ENCODE data around the gene HS3ST6. TPM values are rescaled to one million over a fixed set of nuclear protein-coding genes. Genes with fewer than 3 reads are reported as not detected.
"Not testable (repeated sequence)": the region's sequence is repeated elsewhere in the genome, so short reads cannot be mapped to it uniquely, and the experiment has no call there.

The HS3ST6 gene
- total RNA-seq, 1 donor, result not detected

GRCh38 chr16:1895068-1895467 lies 23.1 kb downstream of the HS3ST6 start:
- H3K4me1 ChIP-seq (ENCODE audit: insufficient read depth, low read length), result no peaks in the 10 kb centered on the region
- H3K27me3 ChIP-seq (ENCODE audit: insufficient read depth, low read length), result no peaks in the 10 kb centered on the region
- H3K9me3 ChIP-seq (ENCODE audit: low read depth, low read length), result no peaks in the 10 kb centered on the region
- H3K4me3 ChIP-seq (ENCODE audit: low read length), result no peak overlapping the region

GRCh38 chr16:1890708-1891050 lies 27.5 kb downstream of the HS3ST6 start:
- H3K4me3 ChIP-seq (ENCODE audit: low read length), result no peak overlapping the region
- H3K27me3 ChIP-seq (ENCODE audit: insufficient read depth, low read length), result no peaks in the 10 kb centered on the region
- H3K9me3 ChIP-seq (ENCODE audit: low read depth, low read length), result no peaks in the 10 kb centered on the region
- H3K4me1 ChIP-seq (ENCODE audit: insufficient read depth, low read length), result no peaks in the 10 kb centered on the region

- Histone ChIP-seq H3K9me3 (ENCODE audit: low read depth, low read length) (no peaks in the 10 kb centered on the region), H3K27me3 (ENCODE audit: insufficient read depth, low read length) (no peaks in the 10 kb centered on the region), H3K4me3 (ENCODE audit: low read length) (no peak overlapping the region), H3K4me1 (ENCODE audit: insufficient read depth, low read length) (no peaks in the 10 kb centered on the region)
These were observed 28.0 kb downstream of the HS3ST6 start for GRCh38 chr16:1890024-1890707.

- H3K4me1 ChIP-seq (ENCODE audit: insufficient read depth, low read length), result no peaks in the 10 kb centered on the region
- no peak overlapping the region for H3K4me3 ChIP-seq (ENCODE audit: low read length)
- no peaks in the 10 kb centered on the region for H3K27me3 ChIP-seq (ENCODE audit: insufficient read depth, low read length)
- H3K9me3 ChIP-seq (ENCODE audit: low read depth, low read length), result no peaks in the 10 kb centered on the region
These were observed 30.4 kb downstream of the HS3ST6 start for GRCh38 chr16:1887711-1888354.

- H3K9me3 ChIP-seq (ENCODE audit: low read depth, low read length), result no peaks in the 10 kb centered on the region
- H3K4me1 ChIP-seq (ENCODE audit: insufficient read depth, low read length), result no peaks in the 10 kb centered on the region
- no peak overlapping the region for H3K4me3 ChIP-seq (ENCODE audit: low read length)
- no peaks in the 10 kb centered on the region for H3K27me3 ChIP-seq (ENCODE audit: insufficient read depth, low read length)
These were observed 33.3 kb downstream of the HS3ST6 start for GRCh38 chr16:1884889-1885288.

GRCh38 chr16:1884155-1884760 lies 34.0 kb downstream of the HS3ST6 start:
- H3K27me3 ChIP-seq (ENCODE audit: insufficient read depth, low read length), result no peaks in the 10 kb centered on the region
- H3K9me3 ChIP-seq (ENCODE audit: low read depth, low read length), result no peaks in the 10 kb centered on the region
- no peaks in the 10 kb centered on the region for H3K4me1 ChIP-seq (ENCODE audit: insufficient read depth, low read length)
- H3K4me3 ChIP-seq (ENCODE audit: low read length), result no peak overlapping the region

- not testable (repeated sequence) for H3K4me1 ChIP-seq (ENCODE audit: insufficient read depth, low read length); H3K27me3 ChIP-seq (ENCODE audit: insufficient read depth, low read length); H3K4me3 ChIP-seq (ENCODE audit: low read length); H3K9me3 ChIP-seq (ENCODE audit: low read depth, low read length)
These were observed 37.0 kb downstream of the HS3ST6 start for GRCh38 chr16:1881172-1881571.

- Histone ChIP-seq H3K4me1 (ENCODE audit: insufficient read depth, low read length) (no peaks in the 10 kb centered on the region), H3K9me3 (ENCODE audit: low read depth, low read length) (no peaks in the 10 kb centered on the region), H3K27me3 (ENCODE audit: insufficient read depth, low read length) (peaks cover 4% of the 10 kb centered on the region), H3K4me3 (ENCODE audit: low read length) (no peak overlapping the region)
These were observed 38.7 kb downstream of the HS3ST6 start for GRCh38 chr16:1879477-1879876.

- Histone ChIP-seq H3K9me3 (ENCODE audit: low read depth, low read length) (no peaks in the 10 kb centered on the region), H3K27me3 (ENCODE audit: insufficient read depth, low read length) (peaks cover 8% of the 10 kb centered on the region)
These were observed 40.0 kb downstream of the HS3ST6 start for GRCh38 chr16:1878256-1878655.

GRCh38 chr16:1877804-1878203 lies 40.4 kb downstream of the HS3ST6 start:
- Histone ChIP-seq H3K9me3 (ENCODE audit: low read depth, low read length) (no peaks in the 10 kb centered on the region), H3K4me1 (ENCODE audit: insufficient read depth, low read length) (no peaks in the 10 kb centered on the region), H3K27me3 (ENCODE audit: insufficient read depth, low read length) (peaks cover 9% of the 10 kb centered on the region), H3K4me3 (ENCODE audit: low read length) (no peak overlapping the region)

More at GRCh38 chr16:1878256-1878655, 40.0 kb downstream of the HS3ST6 start:
- Histone ChIP-seq H3K4me1 (ENCODE audit: insufficient read depth, low read length) (no peaks in the 10 kb centered on the region), H3K4me3 (ENCODE audit: low read length) (no peak overlapping the region)

GRCh38 chr16:1877089-1877488 lies 41.1 kb downstream of the HS3ST6 start:
- peaks cover 15% of the 10 kb centered on the region for H3K27me3 ChIP-seq (ENCODE audit: insufficient read depth, low read length)
- H3K4me1 ChIP-seq (ENCODE audit: insufficient read depth, low read length), result no peaks in the 10 kb centered on the region
- no peaks in the 10 kb centered on the region for H3K9me3 ChIP-seq (ENCODE audit: low read depth, low read length)
- H3K4me3 ChIP-seq (ENCODE audit: low read length), result no peak overlapping the region

- no peaks in the 10 kb centered on the region for H3K4me1 ChIP-seq (ENCODE audit: insufficient read depth, low read length)
- H3K9me3 ChIP-seq (ENCODE audit: low read depth, low read length), result no peaks in the 10 kb centered on the region
- H3K4me3 ChIP-seq (ENCODE audit: low read length), result no peak overlapping the region
- H3K27me3 ChIP-seq (ENCODE audit: insufficient read depth, low read length), result peaks cover 15% of the 10 kb centered on the region
These were observed 41.7 kb downstream of the HS3ST6 start for GRCh38 chr16:1876468-1876867.

GRCh38 chr16:1876066-1876465 lies 42.1 kb downstream of the HS3ST6 start:
- peaks cover 15% of the 10 kb centered on the region for H3K27me3 ChIP-seq (ENCODE audit: insufficient read depth, low read length)
- not testable (repeated sequence) for H3K9me3 ChIP-seq (ENCODE audit: low read depth, low read length); H3K4me1 ChIP-seq (ENCODE audit: insufficient read depth, low read length); H3K4me3 ChIP-seq (ENCODE audit: low read length)

GRCh38 chr16:1874854-1875253 lies 43.4 kb downstream of the HS3ST6 start:
- Histone ChIP-seq H3K4me3 (ENCODE audit: low read length) (no peak overlapping the region), H3K4me1 (ENCODE audit: insufficient read depth, low read length) (no peaks in the 10 kb centered on the region), H3K27me3 (ENCODE audit: insufficient read depth, low read length) (peaks cover 15% of the 10 kb centered on the region), H3K9me3 (ENCODE audit: low read depth, low read length) (no peaks in the 10 kb centered on the region)

- no peak within 1 kb of the TSS for H3K4me3 ChIP-seq (ENCODE audit: low read length)
- H3K9me3 ChIP-seq (ENCODE audit: low read depth, low read length), result no peaks in the 10 kb centered on the region
- H3K4me1 ChIP-seq (ENCODE audit: insufficient read depth, low read length), result no peaks in the 10 kb centered on the region
- peaks cover 12% of the 10 kb centered on the region for H3K27me3 ChIP-seq (ENCODE audit: insufficient read depth, low read length)
These were observed 46.1 kb downstream of the HS3ST6 start, which contains the start of gene MEIOB for GRCh38 chr16:1871974-1872635. TSS of gene MEIOB (minus strand) at chr16:1872164. CDS start at chr16:1868175, 3,989 bp downstream.
